ENCODE results near the gene NSRP1.

DNA sequence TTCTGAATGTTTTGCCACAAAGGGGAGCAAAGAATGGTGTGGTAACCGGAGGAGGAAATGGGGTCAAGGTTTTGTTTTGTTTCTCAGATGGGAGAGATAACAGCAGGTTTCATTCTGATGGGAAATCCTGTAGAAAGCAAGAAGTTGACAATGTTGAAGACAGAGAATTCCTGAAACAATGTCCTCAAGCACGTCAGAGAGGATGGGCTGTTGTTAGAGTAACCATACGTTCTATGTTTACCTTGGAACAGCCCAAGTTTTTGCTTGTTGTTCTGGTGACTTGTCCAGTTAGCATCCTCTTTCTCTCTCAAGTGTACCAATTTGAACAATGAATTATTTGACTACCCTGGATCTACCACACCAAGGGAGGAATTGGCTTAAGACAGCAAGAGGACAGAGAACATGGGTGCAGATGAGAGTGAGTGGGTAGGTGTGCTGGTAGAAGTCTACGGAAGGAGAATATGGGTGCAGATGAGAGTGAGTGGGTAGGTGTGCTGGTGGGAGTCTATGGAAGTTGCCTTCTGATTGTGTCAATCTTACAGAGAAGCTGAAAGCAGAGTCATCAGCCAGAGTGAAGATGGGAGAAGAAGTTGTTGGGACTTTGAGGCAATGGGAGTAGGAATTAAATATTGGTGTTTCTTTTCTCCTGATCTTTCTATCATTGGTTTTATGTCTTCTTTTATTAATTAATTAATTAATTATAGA is 14.8 kb upstream of the NSRP1 start:
- TF ChIP-seq MTF2 (CRISPR knock-in tag; IDR thresholded peaks at IDR 0.05; ENCODE audit: borderline replicate concordance) (no peak), MAZ (IDR thresholded peaks at IDR 0.05; ENCODE audit: borderline replicate concordance, low read depth, low read length) (no peak), MAZ (CRISPR knock-in tag; IDR thresholded peaks at IDR 0.05; ENCODE audit: low read depth) (no peak), SIN3A (IDR thresholded peaks at IDR 0.05; ENCODE audit: borderline replicate concordance, low read depth, low read length) (no peak), SMYD3 (CRISPR knock-in tag; IDR thresholded peaks at IDR 0.05) (no peak), ZNF354B (CRISPR knock-in tag; IDR thresholded peaks at IDR 0.05) (no peak)
- TF ChIP-seq, protein P1, sequence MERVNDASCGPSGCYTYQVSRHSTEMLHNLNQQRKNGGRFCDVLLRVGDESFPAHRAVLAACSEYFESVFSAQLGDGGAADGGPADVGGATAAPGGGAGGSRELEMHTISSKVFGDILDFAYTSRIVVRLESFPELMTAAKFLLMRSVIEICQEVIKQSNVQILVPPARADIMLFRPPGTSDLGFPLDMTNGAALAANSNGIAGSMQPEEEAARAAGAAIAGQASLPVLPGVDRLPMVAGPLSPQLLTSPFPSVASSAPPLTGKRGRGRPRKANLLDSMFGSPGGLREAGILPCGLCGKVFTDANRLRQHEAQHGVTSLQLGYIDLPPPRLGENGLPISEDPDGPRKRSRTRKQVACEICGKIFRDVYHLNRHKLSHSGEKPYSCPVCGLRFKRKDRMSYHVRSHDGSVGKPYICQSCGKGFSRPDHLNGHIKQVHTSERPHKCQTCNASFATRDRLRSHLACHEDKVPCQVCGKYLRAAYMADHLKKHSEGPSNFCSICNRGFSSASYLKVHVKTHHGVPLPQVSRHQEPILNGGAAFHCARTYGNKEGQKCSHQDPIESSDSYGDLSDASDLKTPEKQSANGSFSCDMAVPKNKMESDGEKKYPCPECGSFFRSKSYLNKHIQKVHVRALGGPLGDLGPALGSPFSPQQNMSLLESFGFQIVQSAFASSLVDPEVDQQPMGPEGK (CRISPR knock-in tag; IDR thresholded peaks at IDR 0.05) = no peak

Data from HepG2 (cell line).